Cerebellar cortex (tissue), 1 donor: ENCODE measurements around the gene ZNF469.
A peak's percentile ranks its signal among the peaks of the same experiment; 100 is the strongest.
"Not testable (repeated sequence)": the region's sequence is repeated elsewhere in the genome, so short reads cannot be mapped to it uniquely, and the experiment has no call there.

Experiments
- DNase-seq: peaks from one replicate; pipeline ENCODE4 v3.0.0-alpha.2; 2015; ENCODE audit warnings: low spot score

The ZNF469 gene

GRCh38 chr16:88410297-88410968, 27.7 kb downstream of the ZNF469 start:
- DNase-seq: not testable (repeated sequence)

GRCh38 chr16:88411951-88412576, 29.3 kb downstream of the ZNF469 start:
- no peak for DNase-seq

DNA sequence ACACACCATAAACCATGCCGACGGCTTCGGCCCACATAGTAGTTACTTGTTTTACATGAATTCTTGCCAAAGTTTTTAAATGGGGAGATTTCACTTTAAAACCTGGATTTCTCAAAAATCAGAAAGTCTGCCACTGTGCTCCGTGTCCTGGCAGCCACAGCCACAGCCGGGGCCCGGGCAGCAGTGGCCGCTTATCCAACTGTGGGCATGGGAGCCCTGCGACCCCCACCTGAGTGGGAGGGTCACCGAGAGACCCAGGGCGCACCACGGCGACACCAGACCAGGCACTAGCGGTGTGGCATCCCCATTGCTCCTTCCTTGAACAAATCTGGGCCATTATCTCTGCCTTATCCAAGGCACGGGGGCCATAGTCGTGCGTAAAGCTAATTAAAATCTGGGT, 30.0 kb downstream of the ZNF469 start:
- DNase-seq: no peak

DNA sequence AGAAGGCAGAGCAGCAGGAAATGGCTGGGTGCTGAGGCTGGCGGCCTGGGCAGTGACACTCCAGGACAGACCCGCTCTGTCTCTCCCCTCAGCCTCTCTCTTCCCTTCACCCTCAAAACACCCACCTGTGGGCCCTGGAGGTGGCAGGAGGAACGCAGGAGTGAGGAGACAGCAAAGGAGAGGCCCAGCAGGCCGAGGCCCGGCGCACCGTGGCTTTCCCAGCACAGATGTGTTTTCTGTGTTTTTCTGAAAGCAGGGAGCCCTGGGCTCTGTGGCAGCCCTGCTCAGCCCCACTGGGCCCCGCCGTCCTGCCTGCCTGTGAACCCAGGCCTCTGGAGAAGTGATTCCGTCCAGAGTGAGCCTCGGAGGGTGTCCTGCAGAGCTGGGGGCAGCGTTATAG, 30.5 kb downstream of the ZNF469 start:
- DNase-seq: no peak

- DNase-seq: no peak
These were observed 30.9 kb downstream of the ZNF469 start for GRCh38 chr16:88413631-88414030.

DNA sequence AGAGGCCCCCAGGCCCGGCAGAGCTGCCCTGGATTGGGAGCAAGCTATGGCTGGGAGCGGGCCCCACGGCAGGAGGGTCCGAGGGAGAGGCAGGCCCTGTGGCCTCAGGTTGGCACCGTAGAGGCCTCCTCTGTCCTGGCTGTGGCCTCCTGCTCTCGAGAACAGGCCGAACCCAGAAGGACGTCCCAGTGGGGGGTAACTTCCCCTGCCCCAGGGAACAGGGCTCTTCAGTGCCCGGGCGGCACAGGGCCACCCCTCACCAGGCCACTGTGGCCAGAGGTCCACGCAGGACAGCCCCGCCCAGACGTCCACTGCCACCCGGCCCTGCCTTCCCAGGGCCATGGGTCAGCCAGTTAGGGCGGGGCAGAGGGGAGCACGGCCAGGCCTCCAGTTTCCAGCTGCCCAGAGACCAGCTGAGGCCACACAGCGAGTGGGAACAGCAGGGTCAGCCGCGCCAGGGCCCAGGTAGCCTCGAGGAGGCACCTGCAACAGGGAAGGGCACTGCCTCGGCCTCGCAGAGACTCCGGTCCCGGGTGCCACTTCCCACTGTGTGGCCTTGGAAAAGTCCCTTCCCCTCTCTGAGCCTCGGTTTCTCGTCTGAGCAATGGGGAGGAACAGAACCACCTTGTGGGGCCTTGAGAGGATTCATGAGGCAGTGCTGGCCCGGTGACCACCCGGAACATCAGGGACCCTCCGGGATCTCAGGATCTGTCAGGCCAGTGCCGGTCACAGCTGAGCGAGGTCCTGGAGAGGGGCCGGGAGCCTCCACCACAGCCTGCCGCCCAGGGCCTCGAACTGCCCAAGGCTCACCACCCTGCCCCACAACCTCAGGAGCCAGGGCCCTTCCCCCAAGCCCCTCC, 32.0 kb downstream of the ZNF469 start:
- DNase-seq: no peak

DNA sequence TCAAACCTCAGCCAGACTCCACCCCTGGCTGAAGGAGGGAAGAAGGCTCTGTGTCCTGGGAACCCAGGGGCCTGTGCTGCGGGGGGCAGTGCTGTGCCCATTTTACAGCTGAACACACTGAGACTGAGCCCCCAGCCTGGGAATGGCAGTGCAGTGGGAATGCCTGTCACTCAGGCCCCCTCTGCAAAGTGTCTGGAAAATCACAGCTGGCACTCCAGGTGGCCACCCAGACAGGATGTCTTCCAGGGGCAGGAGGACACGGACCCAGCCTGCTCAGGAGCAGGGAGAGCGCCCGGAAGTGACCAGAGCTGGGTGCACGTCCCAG, 32.6 kb downstream of the ZNF469 start:
- no peak for DNase-seq

- no peak for DNase-seq
These were observed 33.1 kb downstream of the ZNF469 start for GRCh38 chr16:88415713-88416323.

GRCh38 chr16:88416686-88417085, 33.9 kb downstream of the ZNF469 start:
- DNase-seq: no peak

DNA sequence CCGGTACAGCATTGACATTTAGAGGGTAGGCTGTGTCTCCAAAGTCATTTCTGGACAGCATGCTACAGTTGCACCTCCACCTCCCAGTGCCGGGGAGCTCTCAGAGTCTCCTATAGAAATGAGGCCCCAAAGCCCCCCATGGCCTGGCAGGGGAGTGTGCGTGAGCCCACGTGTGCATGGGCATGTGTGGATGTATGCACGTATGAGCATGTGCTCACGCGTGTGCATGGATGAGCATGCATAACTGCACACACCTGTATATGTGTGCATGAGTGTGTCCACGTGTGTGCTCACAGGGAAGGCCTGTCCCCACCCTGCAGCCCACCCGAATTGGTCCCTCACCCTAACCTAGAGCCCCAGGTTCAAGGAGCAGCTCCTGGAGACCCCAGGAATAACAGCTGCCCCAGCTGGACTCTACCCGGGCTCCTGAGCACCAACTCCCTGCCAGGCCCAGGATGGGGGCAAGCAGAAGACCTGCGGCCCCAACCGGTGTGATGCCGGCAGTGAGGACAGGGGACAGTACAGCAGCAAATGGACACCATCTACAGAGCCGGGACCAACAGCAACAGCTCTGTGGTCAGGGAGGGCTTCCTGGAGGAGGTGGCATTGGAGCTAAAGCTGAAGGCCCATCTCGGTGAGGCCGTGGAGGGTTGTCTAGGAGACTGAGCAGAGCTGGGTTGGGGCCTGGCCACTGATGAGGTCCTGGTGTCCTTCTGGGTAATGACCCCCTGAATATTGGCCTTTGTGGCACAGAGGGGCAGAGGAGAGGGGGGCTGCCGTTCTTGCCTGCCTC, 35.1 kb downstream of the ZNF469 start:
- no peak for DNase-seq

DNA sequence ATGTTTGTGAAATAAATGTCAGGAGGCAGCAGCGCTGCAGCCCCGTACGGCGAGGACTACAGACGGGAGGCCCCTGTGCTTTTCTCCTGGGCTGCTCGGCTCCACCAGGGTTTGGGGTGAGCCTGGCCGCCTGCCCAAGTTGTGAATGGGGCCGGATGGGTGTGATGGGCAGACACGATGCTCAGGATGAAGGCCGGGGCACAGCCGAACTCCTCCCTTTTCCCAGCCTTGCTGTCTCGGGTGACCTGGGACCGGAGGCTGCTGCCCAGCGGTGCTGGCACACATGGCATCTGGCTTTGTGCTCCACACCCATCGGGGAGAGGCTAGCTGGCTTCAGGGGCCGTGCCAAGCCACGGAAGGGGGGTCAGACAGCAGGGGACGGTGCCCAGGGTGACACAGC, 36.1 kb downstream of the ZNF469 start:
- DNase-seq: no peak

DNA sequence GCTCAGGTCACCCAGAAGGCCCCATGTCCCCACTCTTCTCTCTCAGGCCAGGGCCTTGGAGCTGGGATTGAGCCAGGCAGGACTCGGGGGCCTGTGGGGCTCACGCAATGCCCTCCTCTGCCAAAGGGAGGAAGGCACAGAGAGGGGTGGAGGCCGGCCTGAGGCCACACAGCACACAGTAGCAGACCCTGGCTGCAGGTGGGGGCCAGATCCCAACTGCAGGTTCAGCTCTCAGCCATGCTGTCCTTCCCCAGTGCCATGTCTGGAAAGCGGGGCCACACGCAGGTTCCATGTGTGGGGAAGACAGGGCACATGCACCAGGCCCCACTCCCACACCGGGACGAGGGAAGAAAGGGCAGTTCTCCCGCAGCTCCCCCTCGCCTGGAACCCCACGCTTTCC, 37.0 kb downstream of the ZNF469 start:
- DNase-seq: no peak

DNA sequence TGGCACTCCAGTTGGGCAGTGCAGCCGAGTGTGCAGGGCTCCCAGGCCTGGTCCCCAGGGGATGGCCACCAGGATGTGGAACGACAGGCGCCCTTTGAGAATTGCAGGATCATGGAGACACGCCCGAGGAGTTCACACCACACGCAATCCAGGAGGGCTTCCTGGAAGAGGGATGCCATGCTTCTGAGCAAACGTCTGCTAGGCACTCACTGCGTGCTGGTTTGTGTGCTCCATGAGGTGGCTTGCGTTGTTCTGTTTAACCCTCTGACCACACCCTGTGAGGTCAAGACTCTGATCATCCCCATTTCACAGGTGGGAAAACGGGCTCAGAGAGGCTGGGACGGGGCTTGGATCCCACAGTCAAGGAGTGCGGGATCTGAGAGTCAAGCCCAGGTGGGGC, 37.7 kb downstream of the ZNF469 start:
- DNase-seq: no peak

DNA sequence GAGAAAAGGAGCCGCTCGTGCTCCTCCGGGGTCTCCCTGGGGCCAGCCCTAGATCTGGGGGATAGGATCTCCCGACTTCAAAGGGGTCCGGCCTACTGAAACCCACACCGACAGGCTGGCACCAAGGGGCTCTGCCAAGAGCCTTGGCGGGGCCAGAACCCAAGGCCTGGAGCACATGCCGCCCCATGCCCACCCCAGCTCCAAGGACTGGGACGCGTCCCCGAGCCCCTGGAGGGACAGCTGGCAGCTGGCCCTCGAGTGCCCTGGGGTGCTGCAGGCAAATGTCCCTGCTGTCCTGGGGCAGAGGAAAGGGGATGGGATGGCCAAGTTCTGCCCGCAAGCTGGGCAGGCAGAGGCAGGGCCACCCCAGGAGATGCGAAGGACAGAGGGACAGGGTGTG, 38.5 kb downstream of the ZNF469 start:
- DNase-seq: no peak

DNA sequence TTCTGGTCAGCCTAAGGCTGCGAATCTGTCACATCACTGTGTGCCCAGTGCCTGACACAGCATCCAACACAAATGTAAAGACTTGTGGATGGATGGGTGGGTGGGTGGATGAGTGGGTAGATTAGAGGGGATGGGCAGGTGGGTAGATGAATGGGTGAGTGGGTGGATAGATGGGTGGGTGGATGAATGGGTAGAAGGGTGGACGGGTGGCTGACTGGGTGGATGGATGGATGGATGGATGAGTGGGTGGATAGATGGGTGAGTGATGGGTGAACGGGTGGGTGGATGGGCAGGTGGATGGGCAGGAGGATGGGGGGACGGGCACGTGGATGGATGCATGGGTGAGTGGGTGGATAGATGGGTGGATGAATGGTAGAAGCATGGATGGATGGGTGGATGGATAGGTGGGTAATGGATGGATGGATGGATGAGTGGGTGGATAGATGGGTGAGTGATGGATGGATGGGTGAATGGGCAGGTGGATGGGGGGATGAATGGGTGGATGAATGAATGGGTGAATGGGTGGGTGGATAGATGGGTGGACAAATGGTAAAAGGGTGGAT, 39.2 kb downstream of the ZNF469 start:
- DNase-seq: no peak

GRCh38 chr16:88422733-88423447, 40.1 kb downstream of the ZNF469 start:
- DNase-seq: no peak

DNA sequence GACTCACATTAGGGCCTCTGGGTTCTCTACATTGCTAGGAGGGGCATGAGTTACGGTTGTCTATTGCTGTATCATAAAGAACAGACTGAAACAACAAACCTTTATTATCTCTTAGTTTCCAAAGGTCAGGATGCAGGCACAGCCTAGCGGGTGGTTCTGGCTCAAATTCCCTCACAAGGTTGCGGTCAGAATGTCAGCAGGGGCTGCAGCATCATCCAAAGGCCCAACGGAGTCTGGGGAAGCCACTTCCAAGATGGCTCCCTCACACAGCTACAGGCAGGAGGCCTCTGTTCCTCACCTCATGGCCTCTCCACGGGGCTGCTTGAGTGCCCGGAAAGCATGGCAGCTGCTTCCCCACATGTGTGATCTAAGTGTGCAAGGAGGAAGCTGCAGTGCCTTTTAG, 40.7 kb downstream of the ZNF469 start:
- no peak for DNase-seq

GRCh38 chr16:88424587-88425235, 42.0 kb downstream of the ZNF469 start:
- peak; percentile 50 for DNase-seq

DNA sequence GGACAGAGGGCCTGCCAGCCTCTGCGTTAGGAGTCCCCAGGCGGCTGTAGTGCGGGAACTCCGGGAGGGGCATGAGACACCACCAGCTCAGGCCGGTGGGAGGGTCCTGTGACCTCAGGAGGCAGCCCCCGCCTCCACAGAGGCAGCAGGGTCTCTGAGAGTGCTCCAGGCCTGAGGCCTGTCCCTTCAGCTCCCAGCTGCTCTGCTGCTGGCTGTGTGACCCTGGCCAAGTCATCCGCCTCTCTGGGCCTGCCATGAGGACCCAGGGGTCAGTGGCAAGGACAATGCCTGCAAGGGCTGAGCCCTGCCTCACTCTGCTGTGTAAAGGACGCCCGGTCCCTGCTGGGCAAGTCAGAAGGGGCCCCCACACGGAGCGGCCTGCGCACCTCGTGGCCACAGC, 43.3 kb downstream of the ZNF469 start:
- DNase-seq: no peak

DNA sequence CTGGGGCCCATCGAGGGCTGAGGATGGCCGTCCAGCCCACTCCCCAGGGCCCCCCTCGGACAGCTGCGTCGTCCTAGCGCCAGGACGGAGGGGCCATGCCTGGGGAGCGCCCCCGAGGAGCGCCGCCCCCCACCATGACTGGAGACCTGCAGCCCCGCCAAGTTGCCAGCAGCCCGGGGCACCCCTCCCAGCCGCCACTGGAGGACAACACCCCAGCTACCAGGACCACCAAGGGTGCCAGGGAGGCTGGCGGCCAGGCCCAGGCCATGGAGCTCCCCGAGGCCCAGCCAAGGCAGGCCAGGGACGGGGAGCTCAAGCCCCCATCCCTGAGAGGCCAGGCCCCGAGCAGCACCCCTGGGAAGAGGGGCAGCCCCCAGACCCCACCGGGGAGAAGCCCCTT, 44.6 kb downstream of the ZNF469 start:
- DNase-seq: no peak

DNA sequence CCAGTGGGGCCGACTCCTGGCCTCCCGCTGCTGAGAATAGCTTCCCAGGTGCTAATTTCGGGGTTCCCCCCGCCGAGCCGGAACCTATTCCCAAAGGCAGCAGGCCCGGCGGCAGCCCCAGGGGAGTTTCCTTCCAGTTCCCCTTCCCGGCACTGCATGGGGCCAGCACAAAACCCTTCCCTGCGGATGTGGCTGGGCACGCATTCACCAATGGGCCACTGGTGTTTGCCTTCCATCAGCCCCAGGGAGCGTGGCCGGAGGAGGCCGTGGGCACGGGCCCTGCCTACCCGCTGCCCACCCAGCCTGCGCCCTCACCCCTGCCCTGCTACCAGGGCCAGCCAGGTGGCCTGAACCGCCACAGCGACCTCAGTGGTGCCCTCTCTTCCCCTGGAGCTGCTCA, 45.4 kb downstream of the ZNF469 start:
- no peak for DNase-seq
